SK-N-MC (cell line): Measurements from ENCODE around the gene PDCL2.

ENCODE experiments used
- EZH2 ChIP-seq: fragments of 200-600 bp; sonication (generic); IDR thresholded peaks from one replicate; pipeline ENCODE4 v1.6.1; 2017; ENCODE audit warnings: antibody characterized with exemption
- POLR2AphosphoS5 ChIP-seq: IDR thresholded peaks from 2 replicates; pipeline ENCODE4 v1.6.1; 2012; ENCODE audit warnings: mild to moderate bottlenecking, low read depth, low read length, borderline replicate concordance

GRCh38 chr4:55507612-55508011 is 84.4 kb downstream of the PDCL2 start:
- TF ChIP-seq POLR2AphosphoS5 = no peak
- no peak for TF ChIP-seq EZH2
